Mesendoderm (in vitro differentiated cells): ENCODE results near the gene MCTP2. TPM values are rescaled to one million over a fixed set of nuclear protein-coding genes. Genes with fewer than 3 reads are reported as not detected.

Experiments used
- DNase-seq: peaks from one replicate; pipeline ENCODE4 v3.0.0; 2013
- H2AK5ac ChIP-seq: 2 replicates; pipeline ENCODE4 v1.6.1; 2013; ENCODE audit warnings: low read length, inconsistent platforms
- H2BK120ac ChIP-seq: 2 replicates; pipeline ENCODE4 v1.6.1; 2013; ENCODE audit warnings: low read depth, mild to moderate bottlenecking, low read length, moderate library complexity, mixed read lengths
- H2BK15ac ChIP-seq: replicated peaks from 2 replicates; pipeline ENCODE4 v1.6.1; 2013; ENCODE audit warnings: low read depth, mild to moderate bottlenecking, moderate library complexity
- H2BK5ac ChIP-seq: 2 replicates; pipeline ENCODE4 v1.6.1; 2013; ENCODE audit warnings: low read length, inconsistent platforms
- H3K18ac ChIP-seq: 2 replicates; pipeline ENCODE4 v1.6.1; 2013; ENCODE audit warnings: mild to moderate bottlenecking, low read length, mixed read lengths
- H3K23ac ChIP-seq: one replicate; pipeline ENCODE4 v1.6.1; 2013; ENCODE audit warnings: low read length
- H3K27ac ChIP-seq: 2 replicates; pipeline ENCODE4 v1.5.1; 2013; ENCODE audit warnings: low read depth, mild to moderate bottlenecking, inconsistent platforms, low read length, moderate library complexity
- H3K27me3 ChIP-seq: 2 replicates; pipeline ENCODE4 v1.6.1; 2013; ENCODE audit warnings: low read length, control low read depth, mild to moderate bottlenecking, inconsistent platforms; ENCODE audit not compliant: insufficient read depth, poor library complexity
- H3K36me3 ChIP-seq: 2 replicates; pipeline ENCODE4 v1.6.1; 2013; ENCODE audit warnings: low read length, inconsistent platforms; ENCODE audit not compliant: control insufficient read depth, insufficient read depth
- H3K4ac ChIP-seq: one replicate; pipeline ENCODE4 v1.6.1; 2013; ENCODE audit warnings: low read depth, mild to moderate bottlenecking, low read length, moderate library complexity
- H3K4me1 ChIP-seq: 2 replicates; pipeline ENCODE4 v1.6.1; 2013; ENCODE audit warnings: low read depth, low read length, inconsistent platforms; ENCODE audit not compliant: control insufficient read depth
- H3K4me2 ChIP-seq: 2 replicates; pipeline ENCODE4 v1.6.1; 2013; ENCODE audit warnings: low read length
- H3K4me3 ChIP-seq: 2 replicates; pipeline ENCODE4 v1.5.1; 2013; ENCODE audit warnings: mild to moderate bottlenecking, low read length
- H3K56ac ChIP-seq: one replicate; pipeline ENCODE4 v1.6.1; 2013; ENCODE audit warnings: low read length
- H3K79me1 ChIP-seq: 2 replicates; pipeline ENCODE4 v1.6.1; 2013; ENCODE audit warnings: low read length, inconsistent platforms
- H3K79me2 ChIP-seq: 2 replicates; pipeline ENCODE4 v1.6.1; 2013; ENCODE audit warnings: mild to moderate bottlenecking, low read length; ENCODE audit not compliant: control insufficient read depth, insufficient read depth
- H3K9ac ChIP-seq: 2 replicates; pipeline ENCODE4 v1.6.1; 2013; ENCODE audit warnings: low read length, inconsistent platforms
- H4K5ac ChIP-seq: one replicate; pipeline ENCODE4 v1.6.1; 2013; ENCODE audit warnings: low read length
- H4K8ac ChIP-seq: one replicate; pipeline ENCODE4 v1.6.1; 2013; ENCODE audit warnings: low read depth, mild to moderate bottlenecking, control low read depth, low read length, moderate library complexity
- WGBS: extraction: QIAGEN DNeasy Blood & Tissue Kit; methylation state at CpG from one replicate; pipeline ENCODE4 v1.1.7; 2013; ENCODE audit warnings: low lambda C conversion rate, missing lambda C conversion rate; ENCODE audit not compliant: insufficient coverage; ENCODE audit errors: extremely low coverage; 5-methylcytosine and 5-hydroxymethylcytosine counted together
- polyA plus RNA-seq, 2 experiments: library from polyadenylated mRNA; stranded (reverse); fragments of 200-250 nt; gene quantifications; one replicate each; pipeline ENCODE4 v1.2.3, GENCODE V29; 2013

Gene MCTP2, protein sequence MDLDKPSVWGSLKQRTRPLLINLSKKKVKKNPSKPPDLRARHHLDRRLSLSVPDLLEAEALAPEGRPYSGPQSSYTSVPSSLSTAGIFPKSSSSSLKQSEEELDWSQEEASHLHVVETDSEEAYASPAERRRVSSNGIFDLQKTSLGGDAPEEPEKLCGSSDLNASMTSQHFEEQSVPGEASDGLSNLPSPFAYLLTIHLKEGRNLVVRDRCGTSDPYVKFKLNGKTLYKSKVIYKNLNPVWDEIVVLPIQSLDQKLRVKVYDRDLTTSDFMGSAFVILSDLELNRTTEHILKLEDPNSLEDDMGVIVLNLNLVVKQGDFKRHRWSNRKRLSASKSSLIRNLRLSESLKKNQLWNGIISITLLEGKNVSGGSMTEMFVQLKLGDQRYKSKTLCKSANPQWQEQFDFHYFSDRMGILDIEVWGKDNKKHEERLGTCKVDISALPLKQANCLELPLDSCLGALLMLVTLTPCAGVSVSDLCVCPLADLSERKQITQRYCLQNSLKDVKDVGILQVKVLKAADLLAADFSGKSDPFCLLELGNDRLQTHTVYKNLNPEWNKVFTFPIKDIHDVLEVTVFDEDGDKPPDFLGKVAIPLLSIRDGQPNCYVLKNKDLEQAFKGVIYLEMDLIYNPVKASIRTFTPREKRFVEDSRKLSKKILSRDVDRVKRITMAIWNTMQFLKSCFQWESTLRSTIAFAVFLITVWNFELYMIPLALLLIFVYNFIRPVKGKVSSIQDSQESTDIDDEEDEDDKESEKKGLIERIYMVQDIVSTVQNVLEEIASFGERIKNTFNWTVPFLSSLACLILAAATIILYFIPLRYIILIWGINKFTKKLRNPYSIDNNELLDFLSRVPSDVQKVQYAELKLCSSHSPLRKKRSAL
- polyA plus RNA-seq (2013, experiment 1 of 2), result 1.4 TPM
- polyA plus RNA-seq (2013, experiment 2 of 2), result 1.5 TPM

- WGBS, result no CpG with 5 or more reads among the region's 66 CpGs
Measured at GRCh38 chr15:94230883-94231722, at the start of gene MCTP2. TSS of gene MCTP2 (plus strand) at chr15:94231561. CDS start at chr15:94298266, 66,705 bp downstream.

GRCh38 chr15:94182883-94183282 lies 48.5 kb upstream of the MCTP2 start:
- Histone ChIP-seq H3K27ac (no peak overlapping the region), H4K8ac (no peak overlapping the region), H3K9ac (no peak overlapping the region), H3K56ac (no peak overlapping the region), H3K4ac (no peak overlapping the region), H2AK5ac (no peak overlapping the region), H3K79me1 (no peaks in the 10 kb centered on the region), H3K4me2 (no peak overlapping the region), H2BK5ac (no peak overlapping the region), H2BK120ac (no peak overlapping the region), H2BK15ac (no peak overlapping the region), H3K18ac (no peak overlapping the region), H3K36me3 (no peaks in the 10 kb centered on the region), H4K5ac (no peak overlapping the region), H3K4me3 (no peak overlapping the region), H3K23ac (no peak overlapping the region), H3K79me2 (no peaks in the 10 kb centered on the region), H3K27me3 (no peaks in the 10 kb centered on the region), H3K4me1 (no peaks in the 10 kb centered on the region)
- WGBS, result no CpG with 5 or more reads among the region's 4 CpGs
- DNase-seq, result no peak

More at GRCh38 chr15:94230883-94231722, at the start of gene MCTP2:
- no peaks in the 10 kb centered on the region for H3K36me3 ChIP-seq
- H3K18ac ChIP-seq, result peak within 1 kb of the TSS; percentile 8
- peak; percentile 90 for DNase-seq
- peak within 1 kb of the TSS; percentile 48 for H3K4me3 ChIP-seq
- no peak within 1 kb of the TSS for H2AK5ac ChIP-seq
- H3K9ac ChIP-seq, result peak within 1 kb of the TSS; percentile 62
- no peak within 1 kb of the TSS for H3K23ac ChIP-seq
- H2BK15ac ChIP-seq, result no peak within 1 kb of the TSS
- H4K5ac ChIP-seq, result no peak within 1 kb of the TSS
- H3K27me3 ChIP-seq, result peaks cover 2% of the 10 kb centered on the region
- no peak within 1 kb of the TSS for H3K4ac ChIP-seq
- peak within 1 kb of the TSS; percentile 58 for H3K4me2 ChIP-seq
- H4K8ac ChIP-seq, result no peak within 1 kb of the TSS
- peak within 1 kb of the TSS; percentile 77 for H3K56ac ChIP-seq
- no peaks in the 10 kb centered on the region for H3K79me2 ChIP-seq
- H2BK120ac ChIP-seq, result no peak within 1 kb of the TSS
- H2BK5ac ChIP-seq, result no peak within 1 kb of the TSS
- no peaks in the 10 kb centered on the region for H3K4me1 ChIP-seq
- H3K79me1 ChIP-seq, result no peaks in the 10 kb centered on the region
- no peak within 1 kb of the TSS for H3K27ac ChIP-seq

GRCh38 chr15:94185547-94186236 lies 45.7 kb upstream of the MCTP2 start:
- no peak overlapping the region for H3K4ac ChIP-seq
- H3K9ac ChIP-seq, result no peak overlapping the region
- no CpG with 5 or more reads among the region's 9 CpGs for WGBS
- H3K27me3 ChIP-seq, result no peaks in the 10 kb centered on the region
- H3K56ac ChIP-seq, result no peak overlapping the region
- no peak overlapping the region for H2BK15ac ChIP-seq
- no peak overlapping the region for H3K18ac ChIP-seq
- H4K8ac ChIP-seq, result no peak overlapping the region
- H3K4me3 ChIP-seq, result no peak overlapping the region
- H2AK5ac ChIP-seq, result no peak overlapping the region
- no peak for DNase-seq
- H3K4me2 ChIP-seq, result no peak overlapping the region
- H2BK120ac ChIP-seq, result no peak overlapping the region
- no peak overlapping the region for H4K5ac ChIP-seq
- H3K27ac ChIP-seq, result no peak overlapping the region
- H3K4me1 ChIP-seq, result no peaks in the 10 kb centered on the region
- no peaks in the 10 kb centered on the region for H3K79me1 ChIP-seq
- no peak overlapping the region for H3K23ac ChIP-seq
- no peak overlapping the region for H2BK5ac ChIP-seq
- H3K36me3 ChIP-seq, result no peaks in the 10 kb centered on the region
- no peaks in the 10 kb centered on the region for H3K79me2 ChIP-seq

- no peak overlapping the region for H3K4ac ChIP-seq
- H3K79me1 ChIP-seq, result no peaks in the 10 kb centered on the region
- H3K27me3 ChIP-seq, result no peaks in the 10 kb centered on the region
- H3K18ac ChIP-seq, result no peak overlapping the region
- H2BK120ac ChIP-seq, result no peak overlapping the region
- H2BK15ac ChIP-seq, result no peak overlapping the region
- H3K36me3 ChIP-seq, result no peaks in the 10 kb centered on the region
- H3K4me2 ChIP-seq, result no peak overlapping the region
- no peak overlapping the region for H2AK5ac ChIP-seq
- no peak overlapping the region for H4K8ac ChIP-seq
- H3K9ac ChIP-seq, result no peak overlapping the region
- no peak overlapping the region for H3K4me3 ChIP-seq
- no peak overlapping the region for H3K56ac ChIP-seq
- no peak overlapping the region for H3K27ac ChIP-seq
- H3K23ac ChIP-seq, result no peak overlapping the region
- peak; percentile 24 for DNase-seq
- no peak overlapping the region for H4K5ac ChIP-seq
- H3K79me2 ChIP-seq, result no peaks in the 10 kb centered on the region
- no peak overlapping the region for H2BK5ac ChIP-seq
- H3K4me1 ChIP-seq, result no peaks in the 10 kb centered on the region
- no CpG with 5 or more reads among the region's 4 CpGs for WGBS
Measured at GRCh38 chr15:94186770-94187331, 44.5 kb upstream of the MCTP2 start.

DNA sequence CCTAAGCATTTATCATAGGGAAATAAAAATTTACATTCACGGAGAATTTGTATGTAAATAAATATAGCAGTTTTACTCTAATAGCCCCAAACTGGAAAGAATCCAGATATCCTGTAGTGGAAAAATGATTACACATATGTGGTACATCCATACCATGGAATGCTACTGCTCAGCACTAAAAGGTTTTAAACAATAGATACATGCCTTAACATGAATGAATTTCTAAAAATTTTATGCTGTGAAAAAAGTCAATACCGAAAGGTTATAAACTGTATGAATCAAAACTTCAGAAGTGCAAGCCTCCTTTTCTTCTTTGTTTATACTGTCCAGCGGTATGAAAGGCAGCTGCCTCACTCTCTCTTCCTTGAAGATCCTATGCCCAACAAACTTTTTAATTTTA lies 37.5 kb upstream of the MCTP2 start:
- WGBS, result no CpG with 5 or more reads among the region's 3 CpGs
- H2BK5ac ChIP-seq, result no peak overlapping the region
- H3K18ac ChIP-seq, result no peak overlapping the region

More for the DNA sequence above, 37.5 kb upstream of the MCTP2 start:
- H3K56ac ChIP-seq, result no peak overlapping the region
- H3K23ac ChIP-seq, result no peak overlapping the region
- no peak overlapping the region for H3K4me3 ChIP-seq
- no peak overlapping the region for H2BK120ac ChIP-seq
- no peaks in the 10 kb centered on the region for H3K79me2 ChIP-seq
- no peak overlapping the region for H3K4ac ChIP-seq
- no peak overlapping the region for H3K4me2 ChIP-seq
- no peaks in the 10 kb centered on the region for H3K4me1 ChIP-seq
- no peak overlapping the region for H2AK5ac ChIP-seq
- no peaks in the 10 kb centered on the region for H3K79me1 ChIP-seq
- DNase-seq, result no peak
- H3K27ac ChIP-seq, result no peak overlapping the region
- H3K36me3 ChIP-seq, result no peaks in the 10 kb centered on the region
- H3K9ac ChIP-seq, result no peak overlapping the region
- H4K8ac ChIP-seq, result no peak overlapping the region
- H4K5ac ChIP-seq, result no peak overlapping the region
- no peaks in the 10 kb centered on the region for H3K27me3 ChIP-seq
- H2BK15ac ChIP-seq, result no peak overlapping the region
